ENCODE data around the gene EXOC3L4.

- no peak for TF ChIP-seq POLR2A (IDR thresholded peaks at IDR 0.05)
- TF ChIP-seq, protein P1, sequence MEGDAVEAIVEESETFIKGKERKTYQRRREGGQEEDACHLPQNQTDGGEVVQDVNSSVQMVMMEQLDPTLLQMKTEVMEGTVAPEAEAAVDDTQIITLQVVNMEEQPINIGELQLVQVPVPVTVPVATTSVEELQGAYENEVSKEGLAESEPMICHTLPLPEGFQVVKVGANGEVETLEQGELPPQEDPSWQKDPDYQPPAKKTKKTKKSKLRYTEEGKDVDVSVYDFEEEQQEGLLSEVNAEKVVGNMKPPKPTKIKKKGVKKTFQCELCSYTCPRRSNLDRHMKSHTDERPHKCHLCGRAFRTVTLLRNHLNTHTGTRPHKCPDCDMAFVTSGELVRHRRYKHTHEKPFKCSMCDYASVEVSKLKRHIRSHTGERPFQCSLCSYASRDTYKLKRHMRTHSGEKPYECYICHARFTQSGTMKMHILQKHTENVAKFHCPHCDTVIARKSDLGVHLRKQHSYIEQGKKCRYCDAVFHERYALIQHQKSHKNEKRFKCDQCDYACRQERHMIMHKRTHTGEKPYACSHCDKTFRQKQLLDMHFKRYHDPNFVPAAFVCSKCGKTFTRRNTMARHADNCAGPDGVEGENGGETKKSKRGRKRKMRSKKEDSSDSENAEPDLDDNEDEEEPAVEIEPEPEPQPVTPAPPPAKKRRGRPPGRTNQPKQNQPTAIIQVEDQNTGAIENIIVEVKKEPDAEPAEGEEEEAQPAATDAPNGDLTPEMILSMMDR (IDR thresholded peaks at IDR 0.05), result no peak
Measured at GRCh38 chr14:103132381-103133209, 38.1 kb downstream of the EXOC3L4 start.
